KMS-11 (cell line): ENCODE results near the gene ABAT.

ENCODE experiments used
- H2AFZ ChIP-seq: fragments of 200-600 bp; sonication (generic); 2 replicates; pipeline ENCODE4 v1.6.1; 2016; ENCODE audit warnings: antibody characterized with exemption, mixed run types, low read depth
- H3K27ac ChIP-seq: fragments of 200-600 bp; sonication (generic); 2 replicates; pipeline ENCODE4 v1.6.1; 2016; ENCODE audit warnings: mild to moderate bottlenecking, mixed run types
- H3K27me3 ChIP-seq: fragments of 200-600 bp; sonication (generic); 2 replicates; pipeline ENCODE4 v1.6.1; 2017; ENCODE audit warnings: mild to moderate bottlenecking, low read depth, mixed run types, moderate library complexity; ENCODE audit not compliant: insufficient read depth
- H3K36me3 ChIP-seq: fragments of 200-600 bp; sonication (generic); 2 replicates; pipeline ENCODE4 v1.6.1; 2017; ENCODE audit warnings: mild to moderate bottlenecking, mixed run types; ENCODE audit not compliant: insufficient read depth
- H3K4me1 ChIP-seq: fragments of 200-600 bp; sonication (generic); 2 replicates; pipeline ENCODE4 v1.6.1; 2016; ENCODE audit warnings: mild to moderate bottlenecking, low read depth, mixed run types; ENCODE audit not compliant: poor library complexity, severe bottlenecking
- H3K4me2 ChIP-seq: fragments of 200-600 bp; sonication (generic); 2 replicates; pipeline ENCODE4 v1.7.0; 2016; ENCODE audit warnings: mild to moderate bottlenecking, mixed run types
- H3K4me3 ChIP-seq: fragments of 200-600 bp; sonication (generic); IDR thresholded peaks from 2 replicates; pipeline ENCODE4 v1.6.1; 2017; ENCODE audit warnings: low read depth, low read length, mixed read lengths; ENCODE audit not compliant: insufficient read depth
- H3K79me2 ChIP-seq: fragments of 200-600 bp; sonication (generic); 2 replicates; pipeline ENCODE4 v1.6.1; 2016; ENCODE audit warnings: low read depth, mixed run types; ENCODE audit not compliant: insufficient read depth
- H3K9ac ChIP-seq: fragments of 200-600 bp; sonication (generic); 2 replicates; pipeline ENCODE4 v1.6.1; 2016; ENCODE audit warnings: mild to moderate bottlenecking, mixed run types
- H4K20me1 ChIP-seq: fragments of 200-600 bp; sonication (generic); 2 replicates; pipeline ENCODE4 v1.6.1; 2016; ENCODE audit warnings: mild to moderate bottlenecking, mixed run types; ENCODE audit not compliant: insufficient read depth
- TF ChIP-seq, protein P1 (sequence below): fragments of 200-600 bp; sonication (generic); conservative IDR thresholded peaks from 2 replicates; pipeline ENCODE4 v1.6.1; 2017; ENCODE audit warnings: low read depth, mild to moderate bottlenecking, antibody characterized with exemption, low read length, moderate library complexity, mixed read lengths

ABAT gene

GRCh38 chr16:8674413-8675022, at the start of gene ABAT:
TSS of gene ABAT (plus strand) at chr16:8674617. CDS start at chr16:8735740, 61,123 bp downstream.
- H3K27me3 ChIP-seq: no peaks in the 10 kb centered on the region
- H3K79me2 ChIP-seq: no peaks in the 10 kb centered on the region
- H3K36me3 ChIP-seq: no peaks in the 10 kb centered on the region
- peak within 1 kb of the TSS; percentile 40; the same call in 1 of the 2 replicates for H3K9ac ChIP-seq
- TF ChIP-seq, protein P1, sequence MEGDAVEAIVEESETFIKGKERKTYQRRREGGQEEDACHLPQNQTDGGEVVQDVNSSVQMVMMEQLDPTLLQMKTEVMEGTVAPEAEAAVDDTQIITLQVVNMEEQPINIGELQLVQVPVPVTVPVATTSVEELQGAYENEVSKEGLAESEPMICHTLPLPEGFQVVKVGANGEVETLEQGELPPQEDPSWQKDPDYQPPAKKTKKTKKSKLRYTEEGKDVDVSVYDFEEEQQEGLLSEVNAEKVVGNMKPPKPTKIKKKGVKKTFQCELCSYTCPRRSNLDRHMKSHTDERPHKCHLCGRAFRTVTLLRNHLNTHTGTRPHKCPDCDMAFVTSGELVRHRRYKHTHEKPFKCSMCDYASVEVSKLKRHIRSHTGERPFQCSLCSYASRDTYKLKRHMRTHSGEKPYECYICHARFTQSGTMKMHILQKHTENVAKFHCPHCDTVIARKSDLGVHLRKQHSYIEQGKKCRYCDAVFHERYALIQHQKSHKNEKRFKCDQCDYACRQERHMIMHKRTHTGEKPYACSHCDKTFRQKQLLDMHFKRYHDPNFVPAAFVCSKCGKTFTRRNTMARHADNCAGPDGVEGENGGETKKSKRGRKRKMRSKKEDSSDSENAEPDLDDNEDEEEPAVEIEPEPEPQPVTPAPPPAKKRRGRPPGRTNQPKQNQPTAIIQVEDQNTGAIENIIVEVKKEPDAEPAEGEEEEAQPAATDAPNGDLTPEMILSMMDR: no peak
- H3K4me2 ChIP-seq: peak within 1 kb of the TSS; percentile 95
- no peak within 1 kb of the TSS for H3K27ac ChIP-seq
- H3K4me3 ChIP-seq: no peak within 1 kb of the TSS
- H4K20me1 ChIP-seq: no peaks in the 10 kb centered on the region
- H2AFZ ChIP-seq: peak within 1 kb of the TSS; percentile 89
- H3K4me1 ChIP-seq: peaks cover 8% of the 10 kb centered on the region

DNA sequence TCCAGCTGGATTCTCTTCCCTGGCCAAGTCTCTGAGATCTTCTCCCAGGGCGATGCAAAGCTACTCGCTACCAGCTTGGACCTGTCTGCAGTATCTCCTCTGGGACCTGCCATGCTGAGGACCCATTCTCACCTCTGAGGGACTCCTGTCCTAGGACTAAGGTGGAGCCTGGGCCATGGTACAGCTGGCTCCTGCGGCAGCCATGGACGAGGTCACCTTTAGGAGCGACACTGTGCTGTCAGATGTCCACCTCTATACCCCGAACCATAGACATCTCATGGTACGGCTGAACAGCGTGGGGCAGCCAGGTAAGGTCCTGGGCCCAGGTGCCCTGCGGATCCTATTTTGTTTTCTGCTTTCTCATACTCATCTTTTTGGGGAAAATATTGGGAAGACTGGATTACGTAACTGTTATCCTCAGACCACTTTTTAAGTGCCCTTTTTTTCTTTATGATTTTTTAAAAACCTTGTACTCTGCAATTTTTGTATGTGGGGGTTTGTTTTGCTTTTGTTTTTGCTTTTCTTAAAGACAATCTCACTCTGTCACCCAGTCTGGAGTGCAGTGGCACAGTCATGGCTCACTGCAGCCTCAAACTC, 48.8 kb upstream of the ABAT start:
- H3K4me1 ChIP-seq: peaks cover 7% of the 10 kb centered on the region
- peaks cover 10% of the 10 kb centered on the region; the same call in 1 of the 2 replicates for H3K36me3 ChIP-seq
- no peak overlapping the region for H3K27ac ChIP-seq
- TF ChIP-seq, protein P1: no peak
- no peak overlapping the region for H2AFZ ChIP-seq
- no peaks in the 10 kb centered on the region for H4K20me1 ChIP-seq
- H3K79me2 ChIP-seq: peaks cover 32% of the 10 kb centered on the region
- H3K4me2 ChIP-seq: no peak overlapping the region
- no peak overlapping the region for H3K9ac ChIP-seq
- H3K4me3 ChIP-seq: no peak overlapping the region
- no peaks in the 10 kb centered on the region for H3K27me3 ChIP-seq

GRCh38 chr16:8626946-8627345, 47.5 kb upstream of the ABAT start:
- Histone ChIP-seq H3K4me1 (peaks cover 7% of the 10 kb centered on the region), H3K79me2 (peaks cover 29% of the 10 kb centered on the region), H4K20me1 (no peaks in the 10 kb centered on the region), H3K9ac (no peak overlapping the region), H3K36me3 (peaks cover 10% of the 10 kb centered on the region; the same call in 1 of the 2 replicates), H3K27me3 (no peaks in the 10 kb centered on the region), H2AFZ (no peak overlapping the region), H3K4me3 (no peak overlapping the region), H3K4me2 (no peak overlapping the region), H3K27ac (no peak overlapping the region)
- TF ChIP-seq, protein P1: no peak

DNA sequence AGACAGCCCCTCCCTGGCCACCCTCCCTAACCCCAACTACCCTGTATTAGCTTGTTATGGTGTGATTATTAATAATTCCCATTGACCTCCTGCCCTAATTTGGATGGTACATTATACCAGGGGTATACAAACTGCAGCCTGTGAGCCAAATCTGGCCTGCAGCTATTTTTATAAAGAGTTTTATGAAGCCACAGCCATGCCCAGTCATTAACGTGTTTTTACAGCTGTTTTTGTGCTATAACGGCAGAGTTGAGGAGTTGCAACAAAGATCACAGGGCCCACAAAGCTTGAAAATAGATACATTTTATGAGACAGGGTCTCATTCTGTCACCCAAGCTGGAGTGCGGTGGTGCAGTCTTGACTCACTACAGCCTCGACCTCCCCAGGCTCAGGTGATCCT, 47.0 kb upstream of the ABAT start:
- H3K9ac ChIP-seq: no peak overlapping the region
- TF ChIP-seq, protein P1: no peak
- H3K4me3 ChIP-seq: no peak overlapping the region
- peaks cover 10% of the 10 kb centered on the region; the same call in 1 of the 2 replicates for H3K36me3 ChIP-seq
- no peaks in the 10 kb centered on the region for H4K20me1 ChIP-seq
- H3K27me3 ChIP-seq: no peaks in the 10 kb centered on the region
- no peak overlapping the region for H2AFZ ChIP-seq
- peaks cover 24% of the 10 kb centered on the region for H3K79me2 ChIP-seq
- H3K27ac ChIP-seq: no peak overlapping the region
- peaks cover 5% of the 10 kb centered on the region for H3K4me1 ChIP-seq
- no peak overlapping the region for H3K4me2 ChIP-seq
